ENCODE data around the gene MOV10.

The MOV10 gene

DNA sequence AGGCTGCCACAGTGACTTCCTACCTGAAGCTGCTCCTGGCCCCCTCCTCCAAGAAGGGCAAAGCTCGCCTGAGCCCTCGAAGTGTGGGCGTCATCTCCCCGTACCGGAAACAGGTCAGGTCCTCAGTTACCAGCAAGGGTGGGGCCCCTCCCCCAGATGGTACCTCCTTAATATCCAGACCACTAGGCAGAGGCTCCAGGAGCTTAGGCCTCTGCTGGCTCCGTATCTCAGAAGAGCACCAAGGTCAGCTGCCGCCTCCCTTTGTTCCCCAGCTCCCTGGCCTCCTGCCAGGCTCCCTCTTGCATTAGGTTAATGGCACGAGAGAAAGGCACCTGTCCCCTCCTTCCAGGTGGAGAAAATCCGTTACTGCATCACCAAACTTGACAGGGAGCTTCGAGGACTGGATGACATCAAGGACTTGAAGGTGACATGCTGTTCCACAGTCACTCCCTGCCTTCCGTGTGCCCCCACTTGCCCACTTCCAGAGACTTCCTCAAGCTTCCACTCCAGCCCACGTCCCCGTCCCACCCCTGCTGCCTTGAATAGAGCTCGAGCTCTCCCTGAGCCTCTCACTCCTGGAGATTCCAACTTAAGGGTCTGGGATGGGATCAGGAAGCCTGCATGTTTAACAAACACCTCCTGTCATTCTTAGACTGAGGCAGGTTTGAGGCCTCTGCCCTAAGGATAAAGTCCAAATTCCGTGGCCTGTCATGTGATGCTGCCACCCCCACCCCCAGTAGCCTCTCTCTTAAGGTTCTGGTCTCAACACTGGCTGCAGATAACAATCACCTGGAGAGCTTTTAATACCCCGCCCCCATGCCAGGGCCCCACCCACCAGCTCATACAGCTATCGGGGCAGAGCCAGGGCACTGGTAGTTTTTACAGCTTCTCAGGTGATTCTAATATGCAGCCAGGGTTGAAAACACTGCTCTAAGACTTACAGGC is 24.2 kb downstream of the MOV10 start:
- H3K36me3 ChIP-seq (ENCODE audit: control insufficient read depth, insufficient read depth, low read length): peaks cover 79% of the 10 kb centered on the region
- H3K9me3 ChIP-seq (ENCODE audit: control insufficient read depth, low read length): no peaks in the 10 kb centered on the region
- no peak overlapping the region for H3K27ac ChIP-seq (ENCODE audit: low read depth, low read length, severe bottlenecking)
- no peak overlapping the region for H3K4me3 ChIP-seq (ENCODE audit: extremely low read depth, insufficient read depth, low read length, poor library complexity, severe bottlenecking)
- peaks cover 56% of the 10 kb centered on the region for H3K4me1 ChIP-seq (ENCODE audit: control insufficient read depth, insufficient read depth, low read length, poor library complexity, severe bottlenecking)
- WGBS, 2 experiments (ENCODE audit: insufficient coverage in 2 of 2): 85 to 86% methylated on average over 11 to 15 of the region's 17 CpGs

- Histone ChIP-seq H3K27ac (ENCODE audit: low read depth, low read length, severe bottlenecking) (peak overlapping the region; percentile 95), H3K9me3 (ENCODE audit: control insufficient read depth, low read length) (no peaks in the 10 kb centered on the region), H3K4me1 (ENCODE audit: control insufficient read depth, insufficient read depth, low read length, poor library complexity, severe bottlenecking) (peaks cover 64% of the 10 kb centered on the region), H3K4me3 (ENCODE audit: extremely low read depth, insufficient read depth, low read length, poor library complexity, severe bottlenecking) (no peak overlapping the region), H3K36me3 (ENCODE audit: control insufficient read depth, insufficient read depth, low read length) (peaks cover 80% of the 10 kb centered on the region)
- WGBS, 2 experiments (ENCODE audit: insufficient coverage in 2 of 2): 94 to 97% methylated on average over 9 to 11 of the region's 13 CpGs
Observed at GRCh38 chr1:112699425-112700144, 25.1 kb downstream of the MOV10 start.

DNA sequence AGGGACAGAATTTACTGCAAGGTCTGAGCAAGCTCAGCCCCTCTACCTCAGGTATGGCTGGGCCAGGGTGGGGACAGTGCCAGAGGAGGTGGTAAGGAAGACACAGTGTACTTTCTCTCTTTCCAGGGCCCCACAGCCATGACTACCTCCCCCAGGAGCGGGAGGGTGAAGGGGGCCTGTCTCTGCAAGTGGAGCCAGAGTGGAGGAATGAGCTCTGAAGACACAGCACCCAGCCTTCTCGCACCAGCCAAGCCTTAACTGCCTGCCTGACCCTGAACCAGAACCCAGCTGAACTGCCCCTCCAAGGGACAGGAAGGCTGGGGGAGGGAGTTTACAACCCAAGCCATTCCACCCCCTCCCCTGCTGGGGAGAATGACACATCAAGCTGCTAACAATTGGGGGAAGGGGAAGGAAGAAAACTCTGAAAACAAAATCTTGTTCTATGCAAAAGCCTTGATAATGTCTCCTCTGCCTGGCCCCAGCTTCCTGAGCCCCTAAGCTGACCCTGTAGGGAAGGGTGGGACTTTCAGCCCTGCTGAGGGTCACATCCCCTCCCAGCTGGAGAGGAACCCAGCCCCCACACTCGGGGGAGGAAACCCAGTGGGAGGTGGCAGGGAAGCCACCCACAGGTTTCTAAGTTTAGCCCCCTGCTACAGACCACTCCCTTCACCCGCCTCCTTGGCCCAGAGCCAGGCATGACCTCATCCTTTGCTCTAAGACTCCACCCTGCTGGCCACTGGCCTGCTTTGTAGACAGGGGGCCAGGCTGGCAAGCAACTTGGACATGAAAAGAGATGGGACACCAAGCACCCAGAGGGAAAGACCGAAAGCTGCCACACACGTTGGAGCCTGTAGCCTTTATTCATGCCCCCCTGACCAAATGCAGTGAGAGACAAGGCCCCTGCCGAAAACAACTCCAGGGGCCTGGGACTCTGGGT is 26.1 kb downstream of the MOV10 start:
- H3K27ac ChIP-seq (ENCODE audit: low read depth, low read length, severe bottlenecking): peak overlapping the region; percentile 95

DNA sequence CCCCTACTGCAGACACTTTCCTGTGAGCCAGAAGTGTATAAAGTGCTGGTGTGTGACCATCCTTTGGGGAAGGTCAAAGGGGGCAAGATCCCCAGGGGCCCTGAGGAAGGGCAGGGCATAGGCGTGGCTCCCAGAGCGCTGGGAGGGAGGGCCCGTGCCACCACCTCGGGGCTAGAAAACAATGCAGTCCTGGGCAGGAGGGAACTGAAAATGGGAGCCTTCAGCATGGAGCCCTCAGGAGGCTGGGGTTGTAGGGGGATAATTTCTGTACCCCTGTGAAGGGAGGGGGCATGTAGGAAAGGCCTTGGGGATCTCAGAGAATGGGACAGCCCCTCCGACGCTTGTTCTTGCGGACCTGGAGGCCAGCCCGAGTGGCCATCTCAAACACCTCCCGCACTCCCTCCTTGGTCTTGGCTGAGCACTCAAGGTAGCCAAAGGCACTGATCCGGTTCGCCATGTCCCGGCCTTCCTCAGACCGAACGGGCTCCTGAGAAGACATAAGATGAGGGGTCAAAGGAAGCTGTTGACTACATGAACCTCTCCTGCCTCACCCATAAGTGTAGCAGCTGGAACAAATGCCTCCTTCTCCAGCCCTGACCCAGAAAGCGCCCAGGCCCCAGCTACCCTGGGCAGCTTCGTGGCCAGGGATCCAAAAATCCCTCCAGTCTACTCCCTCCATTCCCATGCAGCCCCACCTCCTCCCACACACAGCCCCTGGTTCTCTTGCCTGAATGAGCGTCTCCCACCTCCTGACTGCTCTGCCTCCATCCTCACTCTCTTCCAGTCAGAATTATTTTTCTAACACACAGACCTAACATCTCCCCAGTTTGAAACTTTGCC is 27.0 kb downstream of the MOV10 start:
- H3K27ac ChIP-seq (ENCODE audit: low read depth, low read length, severe bottlenecking): peak overlapping the region; percentile 95

More for the DNA sequence above, 26.1 kb downstream of the MOV10 start:
- Histone ChIP-seq H3K4me3 (ENCODE audit: extremely low read depth, insufficient read depth, low read length, poor library complexity, severe bottlenecking) (no peak overlapping the region), H3K4me1 (ENCODE audit: control insufficient read depth, insufficient read depth, low read length, poor library complexity, severe bottlenecking) (peaks cover 66% of the 10 kb centered on the region), H3K9me3 (ENCODE audit: control insufficient read depth, low read length) (no peaks in the 10 kb centered on the region), H3K36me3 (ENCODE audit: control insufficient read depth, insufficient read depth, low read length) (peaks cover 70% of the 10 kb centered on the region)
- WGBS, 2 experiments (ENCODE audit: insufficient coverage in 2 of 2): 13 to 36% methylated on average over 5 to 6 of the region's 7 CpGs

DNA sequence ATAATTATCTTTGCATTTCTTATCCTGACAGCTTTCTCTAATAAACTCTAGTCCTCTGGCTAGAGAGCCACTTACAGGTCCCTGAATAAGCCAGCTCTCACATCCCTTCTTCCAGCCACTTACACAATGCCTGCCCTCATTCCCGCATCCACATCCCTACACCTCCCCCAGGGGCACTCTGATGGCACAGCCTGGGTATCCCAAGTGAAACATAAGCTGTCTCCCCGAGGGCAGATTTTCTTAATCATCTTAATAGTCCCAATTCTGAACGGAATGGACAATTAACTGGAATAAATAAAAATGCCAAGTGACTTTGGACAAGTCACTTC is 27.6 kb downstream of the MOV10 start:
- Histone ChIP-seq H3K4me1 (ENCODE audit: control insufficient read depth, insufficient read depth, low read length, poor library complexity, severe bottlenecking) (peaks cover 62% of the 10 kb centered on the region), H3K27ac (ENCODE audit: low read depth, low read length, severe bottlenecking) (peak overlapping the region; percentile 95), H3K4me3 (ENCODE audit: extremely low read depth, insufficient read depth, low read length, poor library complexity, severe bottlenecking) (no peak overlapping the region), H3K36me3 (ENCODE audit: control insufficient read depth, insufficient read depth, low read length) (peaks cover 60% of the 10 kb centered on the region), H3K9me3 (ENCODE audit: control insufficient read depth, low read length) (no peaks in the 10 kb centered on the region)
- WGBS, 2 experiments (ENCODE audit: insufficient coverage in 2 of 2): 89 to 100% methylated on average over 1 of the region's 3 CpGs

More for the DNA sequence above, 27.0 kb downstream of the MOV10 start:
- 70 to 83% methylated on average over 10 to 12 of the region's 17 CpGs for WGBS, 2 experiments (ENCODE audit: insufficient coverage in 2 of 2)
- Histone ChIP-seq H3K4me3 (ENCODE audit: extremely low read depth, insufficient read depth, low read length, poor library complexity, severe bottlenecking) (no peak overlapping the region), H3K9me3 (ENCODE audit: control insufficient read depth, low read length) (no peaks in the 10 kb centered on the region), H3K36me3 (ENCODE audit: control insufficient read depth, insufficient read depth, low read length) (peaks cover 62% of the 10 kb centered on the region), H3K4me1 (ENCODE audit: control insufficient read depth, insufficient read depth, low read length, poor library complexity, severe bottlenecking) (peaks cover 66% of the 10 kb centered on the region)

DNA sequence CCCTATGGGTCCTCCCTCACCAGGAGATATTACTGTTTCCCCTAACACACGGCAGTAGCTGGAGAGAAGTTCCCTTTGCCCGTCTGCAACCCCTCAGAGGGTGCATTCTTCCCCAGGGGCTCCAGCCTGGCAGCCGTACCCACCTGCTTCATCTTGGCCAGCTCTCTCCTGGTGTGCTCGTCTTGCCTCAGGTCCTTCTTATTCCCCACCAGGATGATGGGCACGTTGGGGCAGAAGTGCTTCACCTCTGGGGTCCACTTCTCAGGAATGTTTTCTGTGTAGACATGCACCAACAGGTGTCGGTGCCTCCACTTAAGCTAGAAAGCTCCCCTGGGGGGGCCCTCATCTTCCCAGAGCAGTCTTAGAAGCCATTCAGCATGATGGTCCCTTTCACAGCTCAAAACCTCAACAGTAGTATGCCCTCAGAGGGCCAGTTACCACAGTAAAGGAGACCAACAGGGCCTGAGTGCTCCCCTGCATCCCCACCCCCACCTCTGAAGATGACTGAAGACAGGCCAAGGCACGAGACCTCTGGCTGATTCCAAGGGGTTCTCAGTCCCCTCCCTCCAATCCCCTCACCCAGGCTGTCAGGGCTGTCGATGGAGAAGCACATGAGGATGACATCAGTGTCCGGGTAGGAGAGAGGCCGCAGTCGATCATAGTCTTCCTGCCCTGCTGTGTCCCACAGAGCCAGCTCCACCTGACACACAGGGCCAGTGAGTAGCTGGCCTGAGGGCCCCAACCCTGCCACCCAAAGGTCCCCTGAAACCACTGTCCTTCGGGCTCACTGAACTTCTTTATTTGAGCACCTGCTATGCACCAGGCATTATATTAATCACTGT is 28.2 kb downstream of the MOV10 start:
- Histone ChIP-seq H3K27ac (ENCODE audit: low read depth, low read length, severe bottlenecking) (no peak overlapping the region), H3K9me3 (ENCODE audit: control insufficient read depth, low read length) (no peaks in the 10 kb centered on the region), H3K36me3 (ENCODE audit: control insufficient read depth, insufficient read depth, low read length) (peaks cover 60% of the 10 kb centered on the region), H3K4me3 (ENCODE audit: extremely low read depth, insufficient read depth, low read length, poor library complexity, severe bottlenecking) (no peak overlapping the region), H3K4me1 (ENCODE audit: control insufficient read depth, insufficient read depth, low read length, poor library complexity, severe bottlenecking) (peaks cover 63% of the 10 kb centered on the region)
- WGBS, 2 experiments (ENCODE audit: insufficient coverage in 2 of 2): 89 to 90% methylated on average over 10 of the region's 12 CpGs

GRCh38 chr1:112703706-112704105 is 29.2 kb downstream of the MOV10 start:
- no peaks in the 10 kb centered on the region for H3K9me3 ChIP-seq (ENCODE audit: control insufficient read depth, low read length)
- H3K4me1 ChIP-seq (ENCODE audit: control insufficient read depth, insufficient read depth, low read length, poor library complexity, severe bottlenecking): peaks cover 67% of the 10 kb centered on the region
- no peak overlapping the region for H3K27ac ChIP-seq (ENCODE audit: low read depth, low read length, severe bottlenecking)
- peaks cover 49% of the 10 kb centered on the region for H3K36me3 ChIP-seq (ENCODE audit: control insufficient read depth, insufficient read depth, low read length)
- H3K4me3 ChIP-seq (ENCODE audit: extremely low read depth, insufficient read depth, low read length, poor library complexity, severe bottlenecking): no peak overlapping the region
- WGBS, 2 experiments (ENCODE audit: insufficient coverage in 2 of 2): 88 to 98% methylated on average over 7 to 8 of the region's 8 CpGs

DNA sequence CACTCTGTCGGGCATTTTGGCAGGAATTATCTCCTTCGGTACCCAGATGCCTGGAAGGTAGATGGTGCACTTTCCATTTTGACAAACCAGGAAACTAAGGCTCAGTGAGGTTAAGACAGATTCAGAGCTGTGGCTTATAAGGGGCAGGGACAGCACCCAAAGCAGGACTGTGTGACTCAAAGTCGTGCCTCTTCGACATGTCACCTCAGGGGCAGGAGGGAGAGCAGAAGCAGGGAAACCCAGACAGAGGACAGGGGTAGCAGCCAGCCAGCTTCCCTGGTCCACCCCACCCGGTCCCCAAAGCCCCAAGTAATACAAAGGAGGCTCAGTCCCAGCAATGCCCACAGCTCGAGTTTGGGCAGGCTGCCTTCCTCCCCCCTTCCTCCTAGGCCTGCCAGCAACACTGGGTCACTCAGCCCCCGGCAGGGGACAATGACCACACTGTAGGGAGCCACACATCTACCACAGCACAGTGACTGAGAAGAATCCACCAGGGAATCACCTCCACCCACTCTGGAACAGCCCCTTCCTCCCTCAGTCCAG is 30.0 kb downstream of the MOV10 start:
- Histone ChIP-seq H3K4me1 (ENCODE audit: control insufficient read depth, insufficient read depth, low read length, poor library complexity, severe bottlenecking) (peaks cover 60% of the 10 kb centered on the region), H3K4me3 (ENCODE audit: extremely low read depth, insufficient read depth, low read length, poor library complexity, severe bottlenecking) (peak overlapping the region; percentile 28), H3K27ac (ENCODE audit: low read depth, low read length, severe bottlenecking) (peak overlapping the region; percentile 89), H3K9me3 (ENCODE audit: control insufficient read depth, low read length) (no peaks in the 10 kb centered on the region), H3K36me3 (ENCODE audit: control insufficient read depth, insufficient read depth, low read length) (peaks cover 42% of the 10 kb centered on the region)
- WGBS, 2 experiments (ENCODE audit: insufficient coverage in 2 of 2): 55% methylated on average over 7 of the region's 7 CpGs
